Mesothelial cell of epicardium (in vitro differentiated cells): ENCODE data around the gene GTF2IRD2. TPM values are rescaled to one million over a fixed set of nuclear protein-coding genes. Genes with fewer than 3 reads are reported as not detected.
"Not testable (repeated sequence)": the region's sequence is repeated elsewhere in the genome, so short reads cannot be mapped to it uniquely, and the experiment has no call there.

Experiments
- DNase-seq, 2 experiments: peaks; one replicate each; pipeline ENCODE4 v3.0.0; 2021; ENCODE audit warnings: low spot score in 2 of 2; ENCODE audit not compliant: unreplicated experiment in 2 of 2
- H3K27ac Mint-ChIP-seq: 2 replicates; pipeline ENCODE4 v1.8.0; 2021; ENCODE audit warnings: mixed read lengths
- H3K27me3 Mint-ChIP-seq: 2 replicates; pipeline ENCODE4 v1.8.0; 2021; ENCODE audit warnings: low read depth, mixed read lengths
- H3K36me3 Mint-ChIP-seq: 2 replicates; pipeline ENCODE4 v1.8.0; 2021; ENCODE audit warnings: mixed read lengths
- H3K4me1 Mint-ChIP-seq: 2 replicates; pipeline ENCODE4 v1.8.0; 2021; ENCODE audit warnings: mixed read lengths
- H3K4me3 Mint-ChIP-seq: 2 replicates; pipeline ENCODE4 v1.8.0; 2021; ENCODE audit warnings: mild to moderate bottlenecking, moderate library complexity, mixed read lengths
- H3K9me3 Mint-ChIP-seq: 2 replicates; pipeline ENCODE4 v1.8.0; 2021; ENCODE audit warnings: mixed read lengths
- total RNA-seq: library from RNA; stranded (reverse); gene quantifications from 3 replicates; pipeline ENCODE4 v1.2.1, GENCODE V29; 2021

The GTF2IRD2 gene
- total RNA-seq, 1 donor from 2014 or later: 38.4 TPM

DNA sequence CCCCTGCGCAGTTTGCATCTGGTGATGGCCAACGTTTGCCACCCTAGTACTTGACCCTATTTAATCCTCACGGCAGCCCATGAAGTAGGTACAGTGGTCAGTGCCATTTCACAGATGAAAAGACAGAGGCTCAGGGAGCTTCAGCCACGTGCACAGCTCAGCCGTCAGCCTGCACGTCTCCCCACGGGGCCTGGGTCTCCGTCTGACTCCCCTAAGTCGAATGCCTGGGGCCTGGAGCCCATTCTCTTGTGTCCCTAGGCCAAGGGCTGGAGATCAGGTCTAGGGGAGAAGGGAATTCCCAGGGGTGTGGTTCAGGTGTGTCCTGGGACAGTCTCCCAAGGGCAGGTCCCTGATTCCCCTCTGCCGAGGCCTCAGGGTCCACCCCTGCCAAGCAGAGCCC lies 84.4 kb downstream of the GTF2IRD2 start:
- H3K4me3 Mint-ChIP-seq, H3K4me1 Mint-ChIP-seq, H3K36me3 Mint-ChIP-seq, H3K27me3 Mint-ChIP-seq, H3K27ac Mint-ChIP-seq, DNase-seq, H3K9me3 Mint-ChIP-seq: not testable (repeated sequence)

DNA sequence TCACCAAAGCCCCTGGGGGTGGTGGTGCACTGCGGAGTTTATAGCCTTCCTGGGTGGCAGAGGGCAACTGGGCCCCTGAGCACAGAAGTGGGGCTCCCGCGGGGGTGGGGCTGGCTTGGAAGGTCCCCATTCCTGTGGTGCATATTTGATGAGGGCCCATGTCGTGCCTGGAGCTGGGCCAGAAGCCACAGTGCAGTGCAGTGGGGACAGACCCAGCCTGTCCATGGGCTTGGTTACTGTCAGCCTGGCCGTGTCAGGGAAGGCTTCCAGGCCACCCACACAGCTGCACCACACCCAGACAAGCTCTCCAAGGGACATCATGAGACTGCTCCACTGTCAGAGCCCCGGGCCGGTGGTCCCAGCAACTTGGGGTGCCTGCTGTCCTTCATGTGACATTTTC lies 84.9 kb downstream of the GTF2IRD2 start:
- H3K27ac Mint-ChIP-seq, H3K4me3 Mint-ChIP-seq, H3K27me3 Mint-ChIP-seq, H3K36me3 Mint-ChIP-seq, DNase-seq, H3K4me1 Mint-ChIP-seq, H3K9me3 Mint-ChIP-seq: not testable (repeated sequence)

DNA sequence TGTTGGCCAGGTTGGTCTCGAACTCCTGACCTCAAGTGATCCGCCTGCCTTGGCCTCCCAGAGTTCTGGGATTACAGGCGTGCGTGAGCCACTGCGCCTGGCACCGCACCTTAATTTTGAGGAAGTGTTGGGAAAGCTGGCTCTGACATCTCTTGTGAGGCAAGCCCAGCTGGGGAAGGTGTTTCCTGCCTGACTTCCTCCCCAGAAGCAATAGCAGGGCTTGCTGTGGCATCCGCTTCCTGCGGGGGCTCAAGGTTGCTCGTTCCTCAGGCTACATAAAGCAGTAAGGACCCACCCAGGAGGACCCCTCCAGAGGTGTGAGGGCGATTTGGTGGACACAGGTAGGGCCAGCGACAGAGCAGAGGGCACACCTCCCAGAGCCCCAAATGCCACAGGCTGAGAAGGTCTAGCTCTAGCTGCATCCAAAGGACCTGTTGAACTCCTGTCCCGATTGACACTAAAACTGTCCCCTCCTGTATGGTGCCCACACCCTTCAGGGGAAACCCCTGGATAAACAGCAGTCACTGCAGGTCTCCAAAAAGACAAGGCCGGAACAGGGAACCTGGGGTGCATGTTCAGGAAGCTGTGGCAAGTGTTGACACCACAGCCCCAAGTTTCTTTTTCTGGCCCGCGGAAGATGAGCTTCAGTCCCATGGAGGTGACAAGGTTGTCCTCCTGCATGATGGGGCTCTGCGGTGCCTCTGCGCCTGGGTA lies 86.0 kb downstream of the GTF2IRD2 start:
- H3K36me3 Mint-ChIP-seq, H3K9me3 Mint-ChIP-seq, DNase-seq, H3K27me3 Mint-ChIP-seq, H3K27ac Mint-ChIP-seq, H3K4me1 Mint-ChIP-seq, H3K4me3 Mint-ChIP-seq: not testable (repeated sequence)

DNA sequence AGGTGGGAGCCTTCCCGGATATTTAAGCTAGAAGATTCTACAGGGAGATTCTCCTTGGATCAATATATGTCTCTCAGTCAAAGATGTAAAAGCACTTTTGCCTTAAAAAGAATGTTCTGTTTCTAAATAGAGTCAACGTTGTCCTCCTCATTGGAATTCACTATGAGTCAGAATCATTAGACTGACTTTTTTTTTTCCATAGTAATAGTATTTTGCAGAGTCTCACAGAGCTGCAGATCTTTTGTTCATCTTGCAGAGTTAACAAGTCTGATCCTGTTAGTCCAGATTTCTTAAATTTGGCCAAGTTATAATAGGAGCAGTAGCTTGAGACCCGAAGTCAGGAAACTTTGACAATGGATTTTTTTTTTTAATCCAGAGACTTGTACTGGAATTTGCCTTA lies 92.4 kb downstream of the GTF2IRD2 start:
- H3K27me3 Mint-ChIP-seq, H3K4me3 Mint-ChIP-seq, H3K4me1 Mint-ChIP-seq, H3K27ac Mint-ChIP-seq, DNase-seq, H3K36me3 Mint-ChIP-seq, H3K9me3 Mint-ChIP-seq: not testable (repeated sequence)

DNA sequence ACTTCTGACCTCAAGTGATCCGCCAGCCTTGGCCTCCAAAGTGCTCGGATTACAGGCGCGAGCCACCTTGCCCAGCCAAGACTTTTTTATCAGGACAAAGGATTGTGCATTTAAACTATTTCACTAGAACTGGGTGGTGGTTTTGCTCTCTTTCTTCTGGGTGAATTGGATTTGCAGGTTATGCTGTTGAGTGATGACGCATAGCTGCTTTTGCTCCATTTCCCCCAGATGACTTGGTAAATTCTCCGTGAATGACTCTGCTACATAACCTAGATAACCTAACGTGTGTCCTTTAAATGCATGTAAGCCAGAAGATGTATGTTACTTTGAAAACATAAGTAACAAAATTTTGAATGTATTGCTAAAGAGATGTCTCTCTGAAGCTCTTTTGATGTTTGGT lies 93.1 kb downstream of the GTF2IRD2 start:
- H3K36me3 Mint-ChIP-seq, DNase-seq, H3K27me3 Mint-ChIP-seq, H3K9me3 Mint-ChIP-seq, H3K4me3 Mint-ChIP-seq, H3K27ac Mint-ChIP-seq, H3K4me1 Mint-ChIP-seq: not testable (repeated sequence)

DNA sequence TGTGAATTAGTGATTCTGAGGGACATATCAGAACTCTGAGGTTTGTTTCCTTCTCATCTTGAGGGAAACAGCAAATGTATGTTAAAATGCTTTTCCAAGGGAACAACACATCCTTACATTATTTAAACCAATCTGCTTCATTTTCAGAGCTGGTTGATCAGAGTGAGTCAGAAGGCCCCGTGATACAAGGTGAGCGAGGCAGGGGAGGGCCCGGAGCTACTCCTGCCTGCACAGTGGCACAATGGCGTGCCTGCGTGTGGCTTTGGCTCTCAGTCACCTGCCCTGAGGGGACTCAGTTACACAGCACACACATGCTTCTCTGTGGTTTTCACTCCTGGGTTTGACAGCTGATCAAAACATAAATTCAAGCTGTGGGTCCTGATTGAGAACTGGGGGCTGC lies 94.7 kb downstream of the GTF2IRD2 start:
- H3K4me3 Mint-ChIP-seq, DNase-seq, H3K36me3 Mint-ChIP-seq, H3K27ac Mint-ChIP-seq, H3K27me3 Mint-ChIP-seq, H3K4me1 Mint-ChIP-seq, H3K9me3 Mint-ChIP-seq: not testable (repeated sequence)

DNA sequence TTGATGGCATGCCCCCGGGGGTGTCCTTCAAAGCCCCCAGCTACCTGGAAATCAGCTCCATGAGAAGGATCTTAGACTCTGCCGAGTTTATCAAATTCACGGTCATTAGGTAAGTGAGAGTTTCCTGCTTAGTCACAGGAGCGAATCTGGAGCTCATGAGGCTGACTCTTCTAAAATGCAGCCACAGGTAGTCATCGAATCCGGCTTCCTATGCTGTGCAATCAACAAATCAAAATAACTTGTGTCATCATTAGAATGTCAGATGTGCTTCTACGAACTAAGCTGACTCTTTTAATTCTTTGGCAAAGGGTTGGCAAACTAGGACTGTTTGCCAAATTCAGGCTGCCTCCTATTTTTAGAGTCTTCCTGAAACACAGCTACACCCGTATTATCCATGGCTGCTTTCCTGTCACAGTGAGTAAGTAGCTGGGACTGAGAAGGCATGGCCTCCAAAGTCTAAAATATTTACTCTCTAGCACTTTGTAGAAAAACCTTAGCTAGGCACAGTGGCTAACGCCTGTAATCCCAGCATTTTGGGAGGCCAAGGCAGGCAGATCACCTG lies 97.4 kb downstream of the GTF2IRD2 start:
- not testable (repeated sequence) for DNase-seq, H3K9me3 Mint-ChIP-seq, H3K27ac Mint-ChIP-seq, H3K27me3 Mint-ChIP-seq, H3K4me3 Mint-ChIP-seq, H3K36me3 Mint-ChIP-seq, H3K4me1 Mint-ChIP-seq

Other genes with a start within 250 kb of the GTF2IRD2 start
- 433 to 438 TPM (median 435 TPM) in 3 replicates for gene GTF2I, start 193.9 kb downstream of the GTF2IRD2 start, total RNA-seq
- 0.27 to 0.47 TPM in 2 of 3 replicates, not detected in the other for gene NCF1, start 77.6 kb downstream of the GTF2IRD2 start, total RNA-seq
- 40.8 to 44.5 TPM (median 41.8 TPM) in 3 replicates for gene CASTOR2, start 113.1 kb upstream of the GTF2IRD2 start, total RNA-seq
- 37.5 to 39.1 TPM (median 38.6 TPM) in 3 replicates for gene RCC1L, start 222.2 kb upstream of the GTF2IRD2 start, total RNA-seq
- gene GTF2IRD2B, start 241.0 kb upstream of the GTF2IRD2 start, total RNA-seq: 71.6 to 75.2 TPM (median 72.6 TPM) in 3 replicates